ENCODE data around the gene ZNF598.
"Not testable (repeated sequence)": the region's sequence is repeated elsewhere in the genome, so short reads cannot be mapped to it uniquely, and the experiment has no call there.

Gene ZNF598

GRCh38 chr16:1963806-1964505 lies 45.7 kb downstream of the ZNF598 start:
- H3K4me1 ChIP-seq (ENCODE audit: control insufficient read depth, low read length) = peaks cover 39% of the 10 kb centered on the region
- TF ChIP-seq CTCF (IDR thresholded peaks at IDR 0.05; ENCODE audit: low read depth, low read length, poor library complexity, severe bottlenecking) (peak; percentile 27), EZH2phosphoT487 (IDR thresholded peaks at IDR 0.05; ENCODE audit: borderline replicate concordance, low read length) (no peak)
- H3F3A ChIP-seq (ENCODE audit: control insufficient read depth, insufficient read depth) = peaks cover 43% of the 10 kb centered on the region
- peak overlapping the region; percentile 91 for H3K27ac ChIP-seq (ENCODE audit: low read depth, low read length)
- peaks cover 75% of the 10 kb centered on the region for H3K36me3 ChIP-seq (ENCODE audit: control insufficient read depth, low read length)
- H3K4me2 ChIP-seq (ENCODE audit: low read length) = peak overlapping the region; percentile 99
- no peaks in the 10 kb centered on the region for H3K9me3 ChIP-seq (ENCODE audit: control insufficient read depth, insufficient read depth, low read length)
- H4K20me1 ChIP-seq (ENCODE audit: control insufficient read depth, insufficient read depth, low read depth, low read length) = peaks cover 10% of the 10 kb centered on the region
- no peaks in the 10 kb centered on the region for H3K9me2 ChIP-seq (replicated peaks; ENCODE audit: control insufficient read depth, low read length)
- peak overlapping the region; percentile 100 for H3K4me3 ChIP-seq (ENCODE audit: low read length)
- no peaks in the 10 kb centered on the region for H3K27me3 ChIP-seq (ENCODE audit: control insufficient read depth, low read length)
- H3K79me2 ChIP-seq (ENCODE audit: control insufficient read depth, low read length) = peaks cover 68% of the 10 kb centered on the region

- not testable (repeated sequence) for H3K9me2 ChIP-seq (replicated peaks; ENCODE audit: control insufficient read depth, low read length); H3K9me3 ChIP-seq (ENCODE audit: control insufficient read depth, insufficient read depth, low read length); H4K20me1 ChIP-seq (ENCODE audit: control insufficient read depth, insufficient read depth, low read depth, low read length); H3K27me3 ChIP-seq (ENCODE audit: control insufficient read depth, low read length)
- H3K4me3 ChIP-seq (ENCODE audit: low read length) = peak overlapping the region; percentile 100
- H3K27ac ChIP-seq (ENCODE audit: low read depth, low read length) = peak overlapping the region; percentile 91
- H3K79me2 ChIP-seq (ENCODE audit: control insufficient read depth, low read length) = peaks cover 68% of the 10 kb centered on the region
- H3K4me2 ChIP-seq (ENCODE audit: low read length) = peak overlapping the region; percentile 99
- H3F3A ChIP-seq (ENCODE audit: control insufficient read depth, insufficient read depth) = peaks cover 43% of the 10 kb centered on the region
- peaks cover 72% of the 10 kb centered on the region for H3K36me3 ChIP-seq (ENCODE audit: control insufficient read depth, low read length)
- H3K4me1 ChIP-seq (ENCODE audit: control insufficient read depth, low read length) = peaks cover 41% of the 10 kb centered on the region
Measured at GRCh38 chr16:1962161-1963153, 47.2 kb downstream of the ZNF598 start.

GRCh38 chr16:1961651-1962067 lies 48.0 kb downstream of the ZNF598 start:
- Histone ChIP-seq H3F3A (ENCODE audit: control insufficient read depth, insufficient read depth) (peaks cover 43% of the 10 kb centered on the region), H3K9me3 (ENCODE audit: control insufficient read depth, insufficient read depth, low read length) (no peaks in the 10 kb centered on the region), H3K36me3 (ENCODE audit: control insufficient read depth, low read length) (peaks cover 65% of the 10 kb centered on the region), H3K9me2 (replicated peaks; ENCODE audit: control insufficient read depth, low read length) (no peaks in the 10 kb centered on the region), H3K27ac (ENCODE audit: low read depth, low read length) (peak overlapping the region; percentile 62), H3K4me2 (ENCODE audit: low read length) (peak overlapping the region; percentile 99), H3K4me1 (ENCODE audit: control insufficient read depth, low read length) (peaks cover 41% of the 10 kb centered on the region), H3K4me3 (ENCODE audit: low read length) (peak overlapping the region; percentile 100), H4K20me1 (ENCODE audit: control insufficient read depth, insufficient read depth, low read depth, low read length) (peaks cover 10% of the 10 kb centered on the region), H3K27me3 (ENCODE audit: control insufficient read depth, low read length) (no peaks in the 10 kb centered on the region), H3K79me2 (ENCODE audit: control insufficient read depth, low read length) (peaks cover 61% of the 10 kb centered on the region)
- TF ChIP-seq EZH2phosphoT487 (IDR thresholded peaks at IDR 0.05; ENCODE audit: borderline replicate concordance, low read length) (no peak), CTCF (IDR thresholded peaks at IDR 0.05; ENCODE audit: low read depth, low read length, poor library complexity, severe bottlenecking) (no peak)
